GM10266 (cell line): Measurements from ENCODE around the gene PKD1L1.

ENCODE experiments used
- DNase-seq: peaks from one replicate; pipeline ENCODE4 v3.0.0; 2012; ENCODE audit errors: extremely low spot score
- CTCF ChIP-seq: IDR thresholded peaks from 2 replicates; pipeline ENCODE4 v1.5.1; 2012; ENCODE audit warnings: mild to moderate bottlenecking, low read depth; ENCODE audit not compliant: control insufficient read depth, insufficient read depth; ENCODE audit errors: missing control alignments

The PKD1L1 gene

GRCh38 chr7:47780555-47780954 lies 167.7 kb downstream of the PKD1L1 start:
- TF ChIP-seq CTCF, result no peak

GRCh38 chr7:47779341-47779771 lies 168.9 kb downstream of the PKD1L1 start:
- no peak for DNase-seq
- no peak for TF ChIP-seq CTCF

More at GRCh38 chr7:47780555-47780954, 167.7 kb downstream of the PKD1L1 start:
- no peak for DNase-seq

- no peak for TF ChIP-seq CTCF
- DNase-seq, result no peak
Measured at GRCh38 chr7:47778153-47778661, 170.1 kb downstream of the PKD1L1 start.

- no peak for TF ChIP-seq CTCF
- no peak for DNase-seq
Measured at GRCh38 chr7:47777531-47778152, 170.6 kb downstream of the PKD1L1 start.

GRCh38 chr7:47776335-47776734 lies 171.9 kb downstream of the PKD1L1 start:
- no peak for DNase-seq
- no peak for TF ChIP-seq CTCF

- no peak for TF ChIP-seq CTCF
- DNase-seq, result no peak
Measured at GRCh38 chr7:47775238-47775637, 173.0 kb downstream of the PKD1L1 start.

- no peak for DNase-seq
- TF ChIP-seq CTCF, result no peak
Measured at GRCh38 chr7:47772492-47772891, 175.8 kb downstream of the PKD1L1 start.
